ENCODE results near the gene INPP5J.
A peak's percentile ranks its signal among the peaks of the same experiment; 100 is the strongest.

INPP5J gene

GRCh38 chr22:31118046-31118820 lies 4.5 kb upstream of the INPP5J start:
- no peaks in the 10 kb centered on the region for H3K9me3 ChIP-seq (ENCODE audit: control insufficient read depth in 1 of 2, low read length in 2 of 2)
- no peak overlapping the region for H3K9ac ChIP-seq (ENCODE audit: low read depth in 1 of 2, low read length in 2 of 2)
- no peak overlapping the region for H3K4me3 ChIP-seq (ENCODE audit: low read depth in 1 of 2, low read length in 2 of 2)
- no peaks in the 10 kb centered on the region for H3K36me3 ChIP-seq (ENCODE audit: control insufficient read depth in 1 of 2, insufficient read depth in 2 of 2, low read length in 2 of 2)
- no peaks in the 10 kb centered on the region for H3K27me3 ChIP-seq (ENCODE audit: control insufficient read depth in 1 of 2, insufficient read depth in 2 of 2, low read length in 2 of 2)
- H3K4me1 ChIP-seq (ENCODE audit: control insufficient read depth in 1 of 2, insufficient read depth in 2 of 2, low read length in 2 of 2), result peaks cover 18 to 24% of the 10 kb centered on the region in 2 donors
- no peak overlapping the region for H3K27ac ChIP-seq (ENCODE audit: low read depth, low read length)

GRCh38 chr22:31119026-31119717 lies 3.6 kb upstream of the INPP5J start:
- Histone ChIP-seq H3K9ac (ENCODE audit: low read depth in 1 of 2, low read length in 2 of 2) (no peak overlapping the region), H3K9me3 (ENCODE audit: control insufficient read depth in 1 of 2, low read length in 2 of 2) (no peaks in the 10 kb centered on the region), H3K4me3 (ENCODE audit: low read depth in 1 of 2, low read length in 2 of 2) (no peak overlapping the region), H3K27ac (ENCODE audit: low read depth, low read length) (no peak overlapping the region), H3K36me3 (ENCODE audit: control insufficient read depth in 1 of 2, insufficient read depth in 2 of 2, low read length in 2 of 2) (no peaks in the 10 kb centered on the region), H3K27me3 (ENCODE audit: control insufficient read depth in 1 of 2, insufficient read depth in 2 of 2, low read length in 2 of 2) (no peaks in the 10 kb centered on the region), H3K4me1 (ENCODE audit: control insufficient read depth in 1 of 2, insufficient read depth in 2 of 2, low read length in 2 of 2) (peaks cover 23 to 33% of the 10 kb centered on the region in 2 donors)

GRCh38 chr22:31120230-31120629 lies 2.5 kb upstream of the INPP5J start:
- Histone ChIP-seq H3K27me3 (ENCODE audit: control insufficient read depth in 1 of 2, insufficient read depth in 2 of 2, low read length in 2 of 2) (no peaks in the 10 kb centered on the region), H3K4me3 (ENCODE audit: low read depth in 1 of 2, low read length in 2 of 2) (no peak overlapping the region), H3K27ac (ENCODE audit: low read depth, low read length) (no peak overlapping the region), H3K9me3 (ENCODE audit: control insufficient read depth in 1 of 2, low read length in 2 of 2) (no peaks in the 10 kb centered on the region), H3K36me3 (ENCODE audit: control insufficient read depth in 1 of 2, insufficient read depth in 2 of 2, low read length in 2 of 2) (no peaks in the 10 kb centered on the region), H3K4me1 (ENCODE audit: control insufficient read depth in 1 of 2, insufficient read depth in 2 of 2, low read length in 2 of 2) (peaks cover 23 to 37% of the 10 kb centered on the region in 2 donors), H3K9ac (ENCODE audit: low read depth in 1 of 2, low read length in 2 of 2) (no peak overlapping the region)

GRCh38 chr22:31120642-31121041 lies 2.1 kb upstream of the INPP5J start:
- no peak overlapping the region for H3K4me3 ChIP-seq (ENCODE audit: low read depth in 1 of 2, low read length in 2 of 2)
- H3K36me3 ChIP-seq (ENCODE audit: control insufficient read depth in 1 of 2, insufficient read depth in 2 of 2, low read length in 2 of 2), result no peaks in the 10 kb centered on the region
- no peaks in the 10 kb centered on the region for H3K9me3 ChIP-seq (ENCODE audit: control insufficient read depth in 1 of 2, low read length in 2 of 2)
- H3K27ac ChIP-seq (ENCODE audit: low read depth, low read length), result no peak overlapping the region
- no peak overlapping the region for H3K9ac ChIP-seq (ENCODE audit: low read depth in 1 of 2, low read length in 2 of 2)
- peaks cover 23 to 37% of the 10 kb centered on the region in 2 donors for H3K4me1 ChIP-seq (ENCODE audit: control insufficient read depth in 1 of 2, insufficient read depth in 2 of 2, low read length in 2 of 2)
- H3K27me3 ChIP-seq (ENCODE audit: control insufficient read depth in 1 of 2, insufficient read depth in 2 of 2, low read length in 2 of 2), result no peaks in the 10 kb centered on the region

GRCh38 chr22:31121403-31121802 lies 1.4 kb upstream of the INPP5J start:
- peaks cover 23 to 37% of the 10 kb centered on the region in 2 donors for H3K4me1 ChIP-seq (ENCODE audit: control insufficient read depth in 1 of 2, insufficient read depth in 2 of 2, low read length in 2 of 2)
- no peak overlapping the region for H3K9ac ChIP-seq (ENCODE audit: low read depth in 1 of 2, low read length in 2 of 2)
- no peaks in the 10 kb centered on the region for H3K27me3 ChIP-seq (ENCODE audit: control insufficient read depth in 1 of 2, insufficient read depth in 2 of 2, low read length in 2 of 2)
- H3K9me3 ChIP-seq (ENCODE audit: control insufficient read depth in 1 of 2, low read length in 2 of 2), result no peaks in the 10 kb centered on the region
- H3K36me3 ChIP-seq (ENCODE audit: control insufficient read depth in 1 of 2, insufficient read depth in 2 of 2, low read length in 2 of 2), result no peaks in the 10 kb centered on the region
- H3K4me3 ChIP-seq (ENCODE audit: low read depth in 1 of 2, low read length in 2 of 2), result no peak overlapping the region
- H3K27ac ChIP-seq (ENCODE audit: low read depth, low read length), result no peak overlapping the region

GRCh38 chr22:31122196-31122531 lies 602 bp upstream of the INPP5J start:
- Histone ChIP-seq H3K36me3 (ENCODE audit: control insufficient read depth in 1 of 2, insufficient read depth in 2 of 2, low read length in 2 of 2) (no peaks in the 10 kb centered on the region), H3K27ac (ENCODE audit: low read depth, low read length) (peak overlapping the region; percentile 85), H3K4me1 (ENCODE audit: control insufficient read depth in 1 of 2, insufficient read depth in 2 of 2, low read length in 2 of 2) (peaks cover 23 to 37% of the 10 kb centered on the region in 2 donors), H3K27me3 (ENCODE audit: control insufficient read depth in 1 of 2, insufficient read depth in 2 of 2, low read length in 2 of 2) (no peaks in the 10 kb centered on the region), H3K9me3 (ENCODE audit: control insufficient read depth in 1 of 2, low read length in 2 of 2) (no peaks in the 10 kb centered on the region), H3K4me3 (ENCODE audit: low read depth in 1 of 2, low read length in 2 of 2) (peak overlapping the region; percentile 78 to 80), H3K9ac (ENCODE audit: low read depth in 1 of 2, low read length in 2 of 2) (peak overlapping the region; percentile 80 to 93)

- Histone ChIP-seq H3K27ac (ENCODE audit: low read depth, low read length) (peak overlapping the region; percentile 85), H3K9ac (ENCODE audit: low read depth in 1 of 2, low read length in 2 of 2) (peak overlapping the region; percentile 80 to 93), H3K4me3 (ENCODE audit: low read depth in 1 of 2, low read length in 2 of 2) (peak overlapping the region; percentile 78 to 80), H3K9me3 (ENCODE audit: control insufficient read depth in 1 of 2, low read length in 2 of 2) (no peaks in the 10 kb centered on the region), H3K4me1 (ENCODE audit: control insufficient read depth in 1 of 2, insufficient read depth in 2 of 2, low read length in 2 of 2) (peaks cover 23 to 34% of the 10 kb centered on the region in 2 donors), H3K27me3 (ENCODE audit: control insufficient read depth in 1 of 2, insufficient read depth in 2 of 2, low read length in 2 of 2) (no peaks in the 10 kb centered on the region), H3K36me3 (ENCODE audit: control insufficient read depth in 1 of 2, insufficient read depth in 2 of 2, low read length in 2 of 2) (peaks cover 0 to under 1% of the 10 kb centered on the region in 2 donors)
Observed at GRCh38 chr22:31123292-31123602, 481 bp downstream of the INPP5J start.

- H3K36me3 ChIP-seq (ENCODE audit: control insufficient read depth in 1 of 2, insufficient read depth in 2 of 2, low read length in 2 of 2), result peaks cover 0 to 5% of the 10 kb centered on the region in 2 donors
- H3K27me3 ChIP-seq (ENCODE audit: control insufficient read depth in 1 of 2, insufficient read depth in 2 of 2, low read length in 2 of 2), result no peaks in the 10 kb centered on the region
- peaks cover 23 to 29% of the 10 kb centered on the region in 2 donors for H3K4me1 ChIP-seq (ENCODE audit: control insufficient read depth in 1 of 2, insufficient read depth in 2 of 2, low read length in 2 of 2)
- H3K9me3 ChIP-seq (ENCODE audit: control insufficient read depth in 1 of 2, low read length in 2 of 2), result no peaks in the 10 kb centered on the region
- H3K4me3 ChIP-seq (ENCODE audit: low read depth in 1 of 2, low read length in 2 of 2), result peak overlapping the region in 1 of 2 donors; percentile 80
- no peak overlapping the region for H3K27ac ChIP-seq (ENCODE audit: low read depth, low read length)
- peak overlapping the region in 1 of 2 donors; percentile 93 for H3K9ac ChIP-seq (ENCODE audit: low read depth in 1 of 2, low read length in 2 of 2)
Observed at GRCh38 chr22:31124290-31124689, 1.5 kb downstream of the INPP5J start.

GRCh38 chr22:31124811-31125465 lies 2.2 kb downstream of the INPP5J start:
- Histone ChIP-seq H3K9ac (ENCODE audit: low read depth in 1 of 2, low read length in 2 of 2) (no peak overlapping the region), H3K9me3 (ENCODE audit: control insufficient read depth in 1 of 2, low read length in 2 of 2) (no peaks in the 10 kb centered on the region), H3K27ac (ENCODE audit: low read depth, low read length) (no peak overlapping the region), H3K36me3 (ENCODE audit: control insufficient read depth in 1 of 2, insufficient read depth in 2 of 2, low read length in 2 of 2) (peaks cover 0 to 5% of the 10 kb centered on the region in 2 donors), H3K27me3 (ENCODE audit: control insufficient read depth in 1 of 2, insufficient read depth in 2 of 2, low read length in 2 of 2) (no peaks in the 10 kb centered on the region), H3K4me1 (ENCODE audit: control insufficient read depth in 1 of 2, insufficient read depth in 2 of 2, low read length in 2 of 2) (peaks cover 23 to 29% of the 10 kb centered on the region in 2 donors), H3K4me3 (ENCODE audit: low read depth in 1 of 2, low read length in 2 of 2) (no peak overlapping the region)

GRCh38 chr22:31125521-31126117 lies 2.9 kb downstream of the INPP5J start:
- Histone ChIP-seq H3K36me3 (ENCODE audit: control insufficient read depth in 1 of 2, insufficient read depth in 2 of 2, low read length in 2 of 2) (peaks cover 0 to 5% of the 10 kb centered on the region in 2 donors), H3K4me3 (ENCODE audit: low read depth in 1 of 2, low read length in 2 of 2) (no peak overlapping the region), H3K9me3 (ENCODE audit: control insufficient read depth in 1 of 2, low read length in 2 of 2) (no peaks in the 10 kb centered on the region), H3K27me3 (ENCODE audit: control insufficient read depth in 1 of 2, insufficient read depth in 2 of 2, low read length in 2 of 2) (no peaks in the 10 kb centered on the region), H3K27ac (ENCODE audit: low read depth, low read length) (no peak overlapping the region), H3K4me1 (ENCODE audit: control insufficient read depth in 1 of 2, insufficient read depth in 2 of 2, low read length in 2 of 2) (peaks cover 23 to 29% of the 10 kb centered on the region in 2 donors), H3K9ac (ENCODE audit: low read depth in 1 of 2, low read length in 2 of 2) (no peak overlapping the region)

All from duodenal mucosa (tissue), 2 donors.